ENCODE results near the gene SLC38A5. TPM values are rescaled to one million over a fixed set of nuclear protein-coding genes. Genes with fewer than 3 reads are reported as not detected.
A peak's percentile ranks its signal among the peaks of the same experiment; 100 is the strongest.

Gene SLC38A5
- total and polyA plus RNA-seq, 9 of the 15 experiments (the other 6 are each of a cell fraction or from before 2014, with no cell fraction given): 9.3 to 228 (median 142) TPM

- TF ChIP-seq THRA (IDR thresholded peaks at IDR 0.05) (no peak), RFX5 (IDR thresholded peaks at IDR 0.05; ENCODE audit: low read depth, low read length) (no peak), ZNF140 (CRISPR knock-in tag; IDR thresholded peaks at IDR 0.05) (no peak), HNRNPK (IDR thresholded peaks at IDR 0.05; ENCODE audit: low read depth, low read length, poor library complexity, severe bottlenecking) (no peak), MAFF (IDR thresholded peaks at IDR 0.05; ENCODE audit: low read length) (no peak), MBD2 (IDR thresholded peaks at IDR 0.05; ENCODE audit: borderline replicate concordance, low read depth) (no peak), ARID4B (CRISPR knock-in tag; IDR thresholded peaks at IDR 0.05) (no peak), E2F4 (CRISPR knock-in tag; IDR thresholded peaks at IDR 0.05; ENCODE audit: low read depth) (no peak), ZNF274 (IDR thresholded peaks at IDR 0.05; ENCODE audit: borderline replicate concordance, low read depth, low read length) (no peak), NFATC3 (IDR thresholded peaks at IDR 0.05) (no peak), FOXK1 (CRISPR knock-in tag; IDR thresholded peaks at IDR 0.05; ENCODE audit: borderline replicate concordance) (no peak), MECOM (CRISPR knock-in tag; IDR thresholded peaks at IDR 0.05) (no peak), PRPF4 (IDR thresholded peaks at IDR 0.05; ENCODE audit: insufficient read depth, low read depth, low read length, poor library complexity, severe bottlenecking) (no peak), BCLAF1 (IDR thresholded peaks at IDR 0.05; ENCODE audit: borderline replicate concordance in 1 of 2, control insufficient read depth in 1 of 2, low read depth in 2 of 2, low read length in 1 of 2) (no peak), L3MBTL2 (IDR thresholded peaks at IDR 0.05) (peak; percentile 61)
These were observed at the start of gene SLC38A5 (continued) for GRCh38 chrX:48470110-48470832.

Measured in K562 (cell line).